Retinal pigment epithelial cell (primary cell): ENCODE data around the gene SAMD7.

ENCODE experiments used
- DNase-seq: peaks from one replicate; pipeline ENCODE4 v3.0.0-alpha.2; 2010; ENCODE audit warnings: low read depth
- H3K4me3 ChIP-seq: 2 replicates; pipeline ENCODE4 v1.5.1; 2011; ENCODE audit warnings: mild to moderate bottlenecking, low read length, control low read depth, moderate library complexity
- CTCF ChIP-seq: conservative IDR thresholded peaks from 2 replicates; pipeline ENCODE4 v1.5.1; 2011; ENCODE audit warnings: low read depth, low read length, control low read depth, inconsistent platforms

The SAMD7 gene

GRCh38 chr3:169907476-169907875, 3.9 kb upstream of the SAMD7 start:
- H3K4me3 ChIP-seq = no peak overlapping the region
- no peak for TF ChIP-seq CTCF
- no peak for DNase-seq

GRCh38 chr3:169907944-169908343, 3.4 kb upstream of the SAMD7 start:
- no peak for DNase-seq
- TF ChIP-seq CTCF = no peak
- H3K4me3 ChIP-seq = no peak overlapping the region

GRCh38 chr3:169913323-169913722, 2.0 kb downstream of the SAMD7 start:
- DNase-seq = no peak
- no peak overlapping the region for H3K4me3 ChIP-seq
- no peak for TF ChIP-seq CTCF

GRCh38 chr3:169914321-169914720, 2.9 kb downstream of the SAMD7 start:
- DNase-seq = peak; percentile 69
- no peak overlapping the region for H3K4me3 ChIP-seq
- no peak for TF ChIP-seq CTCF

GRCh38 chr3:169923189-169923588, 11.8 kb downstream of the SAMD7 start:
- no peak overlapping the region for H3K4me3 ChIP-seq
- no peak for TF ChIP-seq CTCF
- peak; percentile 17 for DNase-seq

- no peak for TF ChIP-seq CTCF
- no peak overlapping the region for H3K4me3 ChIP-seq
- DNase-seq = no peak
Observed at GRCh38 chr3:169923831-169924230, 12.5 kb downstream of the SAMD7 start.

- no peak for TF ChIP-seq CTCF
- H3K4me3 ChIP-seq = no peak overlapping the region
- DNase-seq = no peak
Observed at GRCh38 chr3:169929830-169930519, 18.6 kb downstream of the SAMD7 start.
